ENCODE results near the gene CYTH1. TPM values are rescaled to one million over a fixed set of nuclear protein-coding genes. Genes with fewer than 3 reads are reported as not detected.
A peak's percentile ranks its signal among the peaks of the same experiment; 100 is the strongest.

Gene CYTH1
- polyA plus RNA-seq, 1 donor from 2014 or later = 210 TPM

DNA sequence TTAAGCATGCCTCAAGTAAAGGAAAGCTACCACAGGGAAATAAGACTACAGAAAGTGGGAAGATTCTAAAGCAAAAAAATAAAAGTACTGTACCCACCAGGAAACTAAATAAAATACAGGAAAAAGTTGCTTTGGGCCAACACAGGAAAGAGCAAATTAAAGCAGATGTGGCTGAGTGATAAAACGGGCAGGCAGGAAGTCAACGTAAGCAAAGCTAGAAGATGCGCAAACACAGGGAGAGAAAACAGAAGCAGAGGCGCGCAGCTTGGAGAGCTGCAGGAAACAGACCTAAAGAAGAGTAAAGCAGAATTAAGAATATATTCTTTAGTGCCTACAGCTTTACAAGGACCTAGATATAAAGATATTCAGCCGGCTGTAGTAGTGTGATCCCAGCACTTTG is 36.9 kb upstream of the CYTH1 start:
- H3K4me1 Mint-ChIP-seq = peaks cover 8 to 14% (median 10%) of the 10 kb centered on the region in 3 donors
- H3K27me3 Mint-ChIP-seq = no peaks in the 10 kb centered on the region
- H3K27ac Mint-ChIP-seq = peak overlapping the region; percentile 52 to 70 (median 64)
- H3K4me3 Mint-ChIP-seq = peak overlapping the region in 3 of 4 donors; percentile 3 to 53 (median 36)
- peaks cover 7% of the 10 kb centered on the region for H3K36me3 Mint-ChIP-seq
- no peaks in the 10 kb centered on the region for H3K9me3 Mint-ChIP-seq

DNA sequence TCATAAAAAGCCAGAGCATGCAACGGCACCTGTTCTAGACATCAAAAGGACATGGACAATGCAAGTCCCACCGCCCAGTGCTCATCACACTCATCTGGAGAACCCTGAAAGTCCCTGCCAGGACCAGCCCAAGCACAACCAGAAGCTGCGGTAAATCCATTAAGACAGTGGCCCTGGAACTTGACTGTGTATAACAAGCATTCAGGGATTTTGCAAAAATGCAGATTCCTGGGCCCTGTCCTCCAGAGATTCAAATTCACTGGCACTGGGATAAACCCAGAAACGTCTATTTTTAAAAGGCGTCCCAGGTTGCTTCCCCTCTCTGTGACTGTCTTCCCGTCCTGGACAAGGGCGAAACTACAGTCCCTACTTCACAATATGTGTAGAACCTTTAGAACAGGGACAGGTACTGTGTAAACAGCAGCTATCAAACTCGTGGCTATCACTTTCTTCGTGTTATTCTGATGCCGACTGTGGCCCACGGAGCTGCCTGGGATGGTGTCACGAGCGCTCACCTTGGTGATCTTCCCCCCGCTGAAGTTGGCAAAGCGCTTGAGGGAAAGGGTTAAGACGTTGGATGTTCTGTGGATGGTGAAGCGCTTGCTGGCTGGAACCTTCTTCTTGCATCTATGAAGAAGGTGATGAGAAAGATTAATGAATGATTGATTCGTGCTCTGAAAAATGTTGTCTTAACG is 36.2 kb upstream of the CYTH1 start:
- Mint-ChIP-seq H3K4me1 (peaks cover 8 to 14% (median 10%) of the 10 kb centered on the region in 3 donors), H3K27ac (peak overlapping the region; percentile 52 to 70 (median 64)), H3K36me3 (peaks cover 7% of the 10 kb centered on the region), H3K27me3 (no peaks in the 10 kb centered on the region), H3K4me3 (peak overlapping the region in 3 of 4 donors; percentile 3 to 53 (median 36)), H3K9me3 (no peaks in the 10 kb centered on the region)

DNA sequence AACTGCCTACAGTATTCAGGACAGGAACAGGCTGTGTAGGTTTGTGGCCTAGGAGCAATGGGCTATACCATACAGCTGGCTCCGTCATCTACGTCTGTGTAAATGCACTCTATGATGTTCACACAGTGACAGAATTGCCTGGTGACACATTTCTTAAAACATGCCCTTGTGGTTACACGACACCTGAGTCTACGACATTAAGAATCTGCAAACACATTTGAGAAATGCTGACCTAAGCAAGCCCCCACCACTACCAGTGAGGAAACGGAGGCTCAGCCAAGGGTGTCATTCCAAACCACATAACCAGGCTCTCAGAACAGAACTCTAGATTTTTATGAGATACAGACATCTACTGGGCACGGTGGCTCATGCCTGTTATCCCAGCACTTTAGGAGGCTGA is 35.0 kb upstream of the CYTH1 start:
- peaks cover 4% of the 10 kb centered on the region for H3K36me3 Mint-ChIP-seq

DNA sequence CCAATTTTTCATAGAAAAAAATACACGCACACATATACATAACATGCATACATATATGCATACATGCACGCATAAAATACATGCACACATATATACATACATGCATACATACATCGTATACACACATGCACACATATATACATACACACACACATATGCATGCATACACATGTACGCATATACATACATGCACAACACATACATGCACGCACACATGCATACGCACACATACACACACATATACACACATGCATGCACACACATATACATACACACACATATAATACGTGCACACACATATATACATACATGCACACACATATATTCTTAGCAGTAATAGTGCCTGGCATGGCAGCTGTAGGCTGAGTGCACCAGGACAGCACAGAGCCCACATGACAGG is 33.6 kb upstream of the CYTH1 start:
- H3K9me3 Mint-ChIP-seq = no peaks in the 10 kb centered on the region
- H3K4me1 Mint-ChIP-seq = peaks cover 8 to 14% (median 10%) of the 10 kb centered on the region in 3 donors
- H3K36me3 Mint-ChIP-seq = peaks cover 4% of the 10 kb centered on the region
- no peak overlapping the region for H3K4me3 Mint-ChIP-seq
- H3K27ac Mint-ChIP-seq = peak overlapping the region in 1 of 3 donors; percentile 1
- H3K27me3 Mint-ChIP-seq = no peaks in the 10 kb centered on the region

More for the DNA sequence above, 35.0 kb upstream of the CYTH1 start:
- no peaks in the 10 kb centered on the region for H3K9me3 Mint-ChIP-seq
- peak overlapping the region in 2 of 3 donors; percentile 53 to 88 for H3K27ac Mint-ChIP-seq
- peak overlapping the region in 1 of 4 donors; percentile 68 for H3K4me3 Mint-ChIP-seq
- peaks cover 8 to 14% (median 10%) of the 10 kb centered on the region in 3 donors for H3K4me1 Mint-ChIP-seq
- no peaks in the 10 kb centered on the region for H3K27me3 Mint-ChIP-seq

DNA sequence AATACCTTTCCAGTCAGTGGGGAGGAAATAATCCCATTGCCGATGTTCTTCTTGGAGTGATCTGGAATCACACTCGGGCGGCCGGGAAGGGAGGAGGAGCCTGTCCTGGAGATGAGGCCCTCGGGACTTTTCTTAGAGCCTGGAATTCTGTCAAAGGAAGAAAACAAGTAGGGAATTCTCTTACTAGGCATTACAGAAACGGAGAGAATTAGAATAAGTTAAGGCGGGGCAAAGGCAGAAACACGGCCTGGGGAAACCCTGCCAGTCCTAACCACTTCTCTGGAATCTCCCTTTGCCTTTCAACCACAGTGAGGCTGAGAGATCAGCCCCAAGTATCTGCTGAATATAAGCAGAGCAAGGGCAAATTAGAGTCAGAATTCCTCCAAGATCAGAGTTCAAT is 30.8 kb upstream of the CYTH1 start:
- Mint-ChIP-seq H3K36me3 (no peaks in the 10 kb centered on the region), H3K27me3 (no peaks in the 10 kb centered on the region), H3K9me3 (no peaks in the 10 kb centered on the region), H3K4me1 (peaks cover 0 to 1% (median 0%) of the 10 kb centered on the region in 3 donors), H3K27ac (peak overlapping the region in 2 of 3 donors; percentile 73 to 76), H3K4me3 (no peak overlapping the region)

DNA sequence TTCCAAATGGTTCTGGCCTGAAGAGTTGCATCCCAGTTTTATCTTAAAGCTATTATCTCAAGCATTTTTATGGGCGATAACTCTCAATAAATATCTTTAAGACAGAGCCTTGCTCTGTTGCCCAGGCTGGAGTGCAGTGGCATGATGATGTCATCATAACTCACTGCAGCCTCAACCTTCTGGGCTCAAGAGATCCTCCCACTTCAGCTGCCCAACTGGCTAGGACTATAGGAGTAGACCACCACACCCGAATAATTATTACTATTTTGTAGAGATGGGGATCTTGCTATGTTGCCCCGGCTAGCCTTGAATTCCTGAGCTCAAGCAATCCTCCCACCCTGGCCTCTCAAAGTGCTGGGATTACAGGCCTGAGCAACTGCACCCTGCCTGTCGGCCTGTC is 26.1 kb upstream of the CYTH1 start:
- peaks cover 6% of the 10 kb centered on the region for H3K36me3 Mint-ChIP-seq
- no peaks in the 10 kb centered on the region for H3K9me3 Mint-ChIP-seq
- no peak overlapping the region for H3K4me3 Mint-ChIP-seq
- peaks cover 12 to 18% (median 16%) of the 10 kb centered on the region in 3 donors for H3K4me1 Mint-ChIP-seq
- no peaks in the 10 kb centered on the region for H3K27me3 Mint-ChIP-seq
- peak overlapping the region in 2 of 3 donors; percentile 73 to 89 for H3K27ac Mint-ChIP-seq

DNA sequence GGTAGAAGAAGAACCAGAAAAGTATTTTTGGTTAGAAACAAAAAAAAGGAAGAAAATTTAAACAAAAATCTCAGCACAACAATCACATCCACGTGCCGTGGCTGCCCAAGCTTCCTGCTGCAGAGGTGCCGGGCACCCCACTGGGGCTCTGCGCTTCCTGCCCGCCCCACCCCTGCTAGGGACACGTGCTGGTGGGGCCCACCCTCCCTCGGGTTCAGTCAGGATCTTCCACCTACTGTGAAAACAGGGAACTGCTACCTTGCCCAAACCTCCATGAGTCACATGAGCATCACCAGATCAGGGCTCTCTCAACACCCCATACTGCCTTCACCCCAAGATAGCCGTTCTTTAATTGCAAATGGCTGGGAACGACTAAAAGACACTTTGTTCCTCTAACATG is 24.4 kb upstream of the CYTH1 start:
- peak overlapping the region; percentile 3 to 67 (median 41) for H3K4me3 Mint-ChIP-seq
- peaks cover 6% of the 10 kb centered on the region for H3K36me3 Mint-ChIP-seq
- peak overlapping the region; percentile 89 to 97 (median 90) for H3K27ac Mint-ChIP-seq
- H3K9me3 Mint-ChIP-seq = no peaks in the 10 kb centered on the region
- no peaks in the 10 kb centered on the region for H3K27me3 Mint-ChIP-seq
- H3K4me1 Mint-ChIP-seq = peaks cover 14 to 18% (median 16%) of the 10 kb centered on the region in 3 donors

DNA sequence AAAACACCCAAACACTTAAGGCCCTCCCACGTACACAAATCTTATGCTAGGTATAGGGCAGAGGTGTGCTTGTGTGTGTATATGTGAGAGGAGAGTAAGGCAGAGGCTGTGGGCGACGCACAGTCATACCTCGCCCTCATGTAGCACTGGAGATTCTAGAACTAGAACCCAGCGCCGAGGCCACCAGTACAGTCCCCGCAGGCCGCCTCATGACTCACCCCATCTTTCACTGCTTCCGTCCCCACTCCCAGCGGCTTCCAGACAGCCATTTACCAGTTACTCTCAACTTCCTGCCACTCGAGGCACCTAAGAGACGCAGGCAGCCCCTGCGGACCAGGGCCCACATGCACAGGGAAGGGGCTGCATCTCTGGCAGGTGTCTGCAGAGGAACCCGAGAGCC is 23.2 kb upstream of the CYTH1 start:
- Mint-ChIP-seq H3K4me1 (peaks cover 14 to 18% (median 16%) of the 10 kb centered on the region in 3 donors), H3K36me3 (peaks cover 6% of the 10 kb centered on the region), H3K27ac (peak overlapping the region; percentile 83 to 97 (median 89)), H3K9me3 (no peaks in the 10 kb centered on the region), H3K4me3 (peak overlapping the region in 3 of 4 donors; percentile 35 to 65 (median 63)), H3K27me3 (no peaks in the 10 kb centered on the region)

DNA sequence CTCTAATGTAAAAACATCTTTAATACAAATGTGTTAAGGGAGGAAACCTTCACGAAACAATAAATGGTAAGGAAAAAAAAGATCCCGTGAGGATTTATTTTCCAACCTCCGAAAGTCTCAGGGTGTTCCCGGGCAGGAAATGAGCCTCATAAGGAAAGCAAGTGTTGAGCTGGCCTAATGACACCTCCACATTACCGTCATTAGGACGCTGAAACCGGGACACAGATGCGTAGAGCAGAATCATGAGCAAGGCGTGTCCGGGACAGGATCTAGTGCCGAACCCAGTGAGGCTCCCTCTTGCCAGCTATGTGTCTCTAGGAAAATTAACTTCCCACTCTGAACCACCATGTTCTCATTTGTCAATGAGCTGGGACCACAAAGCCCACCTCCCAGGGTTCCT is 22.7 kb upstream of the CYTH1 start:
- peaks cover 6% of the 10 kb centered on the region for H3K36me3 Mint-ChIP-seq
- H3K4me1 Mint-ChIP-seq = peaks cover 14 to 18% (median 16%) of the 10 kb centered on the region in 3 donors
- H3K4me3 Mint-ChIP-seq = peak overlapping the region in 3 of 4 donors; percentile 51 to 63 (median 55)
- no peaks in the 10 kb centered on the region for H3K27me3 Mint-ChIP-seq
- no peaks in the 10 kb centered on the region for H3K9me3 Mint-ChIP-seq
- H3K27ac Mint-ChIP-seq = peak overlapping the region; percentile 68 to 97 (median 89)

DNA sequence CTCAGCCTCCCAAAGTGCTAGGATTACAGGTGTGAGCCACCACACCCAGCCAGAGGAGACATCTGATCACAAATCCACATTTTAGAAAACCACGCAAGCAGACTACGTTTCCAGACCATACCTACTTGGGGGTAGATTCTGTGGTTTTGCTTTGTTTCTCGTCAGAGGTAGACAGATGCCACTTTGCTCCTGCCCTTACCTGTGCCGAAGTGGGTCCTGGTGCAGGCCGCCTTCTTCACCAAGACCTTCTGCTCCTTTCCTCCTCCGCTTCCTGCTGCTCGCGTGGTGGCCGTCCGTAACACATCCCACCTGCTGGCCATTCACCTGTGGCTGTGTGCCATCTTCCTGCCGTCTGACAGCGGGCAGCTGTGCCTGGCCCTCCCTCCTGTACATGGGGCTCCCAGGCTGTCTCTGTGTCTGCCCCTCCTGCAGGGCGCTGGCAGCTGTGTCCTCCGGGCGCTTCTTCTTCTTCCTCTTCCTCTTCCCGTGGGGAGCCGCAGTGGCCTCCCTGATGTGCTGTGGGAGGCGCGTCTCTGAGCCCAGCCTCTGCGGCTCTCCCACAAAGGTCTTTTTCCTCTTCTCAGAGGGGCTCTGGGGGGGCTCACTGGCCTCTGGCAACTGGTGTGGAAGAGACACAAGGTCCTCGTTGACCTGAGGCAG is 21.2 kb upstream of the CYTH1 start:
- no peaks in the 10 kb centered on the region for H3K9me3 Mint-ChIP-seq
- no peaks in the 10 kb centered on the region for H3K27me3 Mint-ChIP-seq
- H3K27ac Mint-ChIP-seq = peak overlapping the region; percentile 80 to 90 (median 84)
- H3K4me3 Mint-ChIP-seq = peak overlapping the region in 1 of 4 donors; percentile 47
- peaks cover 20 to 27% (median 22%) of the 10 kb centered on the region in 3 donors for H3K4me1 Mint-ChIP-seq
- H3K36me3 Mint-ChIP-seq = peaks cover 16% of the 10 kb centered on the region

DNA sequence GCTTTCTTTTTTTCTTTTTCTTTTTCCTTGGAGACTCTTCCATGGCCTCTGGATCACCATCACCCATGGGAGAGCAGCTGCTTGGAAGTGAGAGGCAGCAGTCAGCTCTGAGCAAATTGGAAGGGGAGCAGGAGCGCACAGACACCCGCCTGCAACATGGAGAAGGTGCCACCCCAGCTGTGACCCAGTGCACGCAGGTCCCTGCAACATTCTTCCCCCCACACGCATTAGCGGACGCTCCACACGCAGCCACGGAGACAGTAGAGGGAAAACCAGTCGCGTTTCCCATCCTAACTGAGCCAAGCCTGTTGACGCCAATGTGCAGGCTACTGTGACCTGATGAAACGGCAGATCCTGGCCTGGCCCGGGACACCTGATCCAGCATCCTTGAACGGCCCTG is 20.4 kb upstream of the CYTH1 start:
- Mint-ChIP-seq H3K36me3 (peaks cover 17% of the 10 kb centered on the region), H3K9me3 (no peaks in the 10 kb centered on the region), H3K4me3 (no peak overlapping the region), H3K27me3 (no peaks in the 10 kb centered on the region), H3K4me1 (peaks cover 20 to 27% (median 22%) of the 10 kb centered on the region in 3 donors), H3K27ac (no peak overlapping the region)

DNA sequence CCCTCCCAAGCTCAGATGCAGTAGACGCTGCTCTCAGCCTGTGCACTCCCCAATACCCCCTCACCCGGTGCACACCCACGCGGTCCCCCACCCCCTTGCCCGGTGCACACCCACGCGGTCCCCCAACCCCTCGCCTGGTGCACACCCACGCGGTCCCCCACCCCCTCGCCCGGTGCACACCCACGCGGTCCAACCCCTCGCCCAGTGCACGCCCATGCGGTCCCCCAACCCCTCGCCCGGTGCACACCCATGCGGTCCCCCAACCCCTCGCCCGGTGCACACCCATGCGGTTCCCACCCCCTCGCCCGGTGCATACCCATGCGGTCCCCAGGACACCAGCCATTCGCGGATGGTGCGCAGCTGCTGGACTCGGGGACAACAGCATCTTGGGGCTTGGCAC is 19.9 kb upstream of the CYTH1 start:
- H3K4me3 Mint-ChIP-seq = no peak overlapping the region
- H3K27ac Mint-ChIP-seq = peak overlapping the region in 1 of 3 donors; percentile 88
- peaks cover 17% of the 10 kb centered on the region for H3K36me3 Mint-ChIP-seq
- H3K27me3 Mint-ChIP-seq = no peaks in the 10 kb centered on the region
- H3K4me1 Mint-ChIP-seq = peaks cover 20 to 27% (median 22%) of the 10 kb centered on the region in 3 donors
- H3K9me3 Mint-ChIP-seq = no peaks in the 10 kb centered on the region

DNA sequence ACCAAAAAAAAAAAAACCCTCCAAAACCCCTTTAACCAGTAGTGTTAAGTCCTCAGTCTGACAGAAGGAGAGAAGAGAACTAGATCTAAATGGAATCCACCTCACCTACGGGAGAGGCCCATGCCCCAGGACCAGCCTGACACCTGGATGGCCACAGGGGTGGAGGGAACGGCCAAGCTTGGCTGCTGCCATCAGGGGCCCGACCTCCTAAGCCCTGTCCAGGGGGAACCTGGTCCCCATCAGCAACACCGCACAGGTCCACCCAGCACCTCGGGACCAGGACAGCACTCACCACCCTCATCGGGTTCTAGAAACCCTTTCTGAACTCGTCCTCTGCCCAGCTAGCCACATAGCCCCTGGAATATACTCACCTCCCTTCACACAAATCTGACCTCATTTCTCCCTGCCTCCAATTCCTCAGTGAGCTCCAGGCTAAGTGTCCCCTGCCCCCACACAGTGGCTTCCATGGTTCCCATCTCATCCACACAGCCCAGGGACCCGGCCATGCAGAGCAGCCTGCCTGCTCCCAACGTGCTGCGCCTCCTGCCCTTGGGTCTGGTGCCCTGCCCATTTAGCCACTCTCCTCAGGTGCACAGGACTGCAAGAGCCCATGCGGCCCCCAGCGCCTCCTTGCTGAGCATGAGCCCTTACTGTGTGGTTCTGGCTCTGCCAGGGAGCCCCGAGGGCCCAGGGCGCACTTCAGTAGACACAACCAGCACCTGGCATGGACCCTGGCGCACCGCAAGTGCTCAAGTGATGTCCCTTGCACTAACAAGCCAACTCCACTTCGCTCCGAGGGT is 18.3 kb upstream of the CYTH1 start:
- no peaks in the 10 kb centered on the region for H3K9me3 Mint-ChIP-seq
- no peak overlapping the region for H3K4me3 Mint-ChIP-seq
- H3K27me3 Mint-ChIP-seq = no peaks in the 10 kb centered on the region
- peaks cover 10 to 17% (median 11%) of the 10 kb centered on the region in 3 donors for H3K4me1 Mint-ChIP-seq
- H3K36me3 Mint-ChIP-seq = peaks cover 13% of the 10 kb centered on the region
- peak overlapping the region in 2 of 3 donors; percentile 32 to 88 for H3K27ac Mint-ChIP-seq

DNA sequence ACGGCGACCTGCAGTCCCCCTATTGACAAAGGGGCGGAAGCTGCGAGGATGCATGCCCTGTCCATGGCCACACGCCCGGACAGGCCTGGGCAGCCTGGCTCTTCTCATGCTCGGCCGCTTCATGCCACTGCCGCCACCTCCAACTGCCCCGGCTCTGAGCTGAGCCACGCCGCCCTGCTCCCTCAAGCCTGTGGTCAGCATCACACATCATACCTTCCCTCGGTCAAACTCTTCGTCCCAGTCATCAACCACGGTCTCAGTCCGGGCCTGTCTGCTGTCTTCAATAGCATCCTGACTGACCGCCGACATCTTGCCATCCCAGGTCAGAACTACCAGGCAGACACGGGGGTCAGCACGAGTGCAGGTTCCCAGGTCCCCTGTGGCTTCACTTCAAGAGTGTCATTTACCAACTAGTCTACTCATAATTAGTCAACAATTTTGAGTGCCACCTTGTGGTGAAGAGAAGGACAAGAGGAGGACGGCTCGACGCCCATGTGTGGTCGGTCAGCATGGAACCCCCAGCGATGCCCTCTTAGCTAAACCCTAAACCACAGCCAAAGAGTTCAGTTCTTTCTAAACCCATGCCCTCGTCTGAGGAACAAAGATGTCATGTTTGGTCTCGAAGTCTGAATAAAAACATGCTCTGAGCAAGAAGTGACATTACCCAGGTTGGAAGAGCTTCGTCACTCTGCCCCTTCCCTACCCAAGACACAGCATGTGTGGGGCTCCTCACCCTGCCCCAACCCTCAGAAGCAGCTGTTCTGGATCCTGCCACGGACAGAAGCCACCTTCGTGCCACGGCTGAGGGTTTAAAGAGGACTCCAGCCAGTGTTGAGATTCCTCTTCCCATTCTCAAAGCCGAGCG is 16.9 kb upstream of the CYTH1 start:
- H3K36me3 Mint-ChIP-seq = peaks cover 13% of the 10 kb centered on the region
- H3K27ac Mint-ChIP-seq = peak overlapping the region; percentile 12 to 65 (median 46)
- H3K4me3 Mint-ChIP-seq = peak overlapping the region in 1 of 4 donors; percentile 10
- H3K27me3 Mint-ChIP-seq = no peaks in the 10 kb centered on the region
- H3K9me3 Mint-ChIP-seq = no peaks in the 10 kb centered on the region
- peaks cover 6 to 14% (median 10%) of the 10 kb centered on the region in 3 donors for H3K4me1 Mint-ChIP-seq
